Body of pancreas (tissue), 4 donors: ENCODE data around the gene TXN2.
"Not testable (repeated sequence)": the region's sequence is repeated elsewhere in the genome, so short reads cannot be mapped to it uniquely, and the experiment has no call there.

ENCODE experiments used
- POLR2A ChIP-seq, 3 donors: fragments of 450-650 bp; IDR thresholded peaks; one replicate each; pipeline ENCODE4 v1.6.1; 2016; ENCODE audit warnings: antibody characterized with exemption in 3 of 3, mild to moderate bottlenecking in 2 of 3
- TF ChIP-seq, protein P1 (sequence below), 7 experiments: fragments of 450-650 bp in 4 of 7; fragments of 200-600 bp in 3 of 7; sonication (generic) in 3 of 7; IDR thresholded peaks; one replicate each; pipeline ENCODE4 v1.5.1; 2016 to 2019; ENCODE audit warnings: antibody characterized with exemption in 7 of 7

DNA sequence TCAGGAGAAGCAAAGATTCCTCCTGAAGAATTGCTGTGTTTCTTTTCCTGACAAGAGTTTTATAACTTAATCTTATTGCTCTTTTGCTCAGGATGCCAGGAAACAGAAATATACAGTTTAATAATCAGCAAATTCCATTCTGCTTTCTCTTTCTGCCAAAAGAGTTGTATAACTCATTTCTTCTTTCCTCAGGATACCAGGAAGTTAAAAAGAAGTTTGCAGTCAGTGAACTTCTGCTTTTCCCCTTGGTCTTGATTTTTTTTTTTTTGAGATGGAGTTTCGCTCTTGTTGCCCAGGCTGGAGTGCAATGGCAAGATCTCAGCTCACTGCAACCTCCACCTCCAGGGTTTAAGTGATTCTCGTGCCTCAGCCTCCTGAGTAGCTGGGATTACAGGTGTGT is 38.5 kb upstream of the TXN2 start:
- not testable (repeated sequence) for TF ChIP-seq POLR2A (IDR thresholded peaks at IDR 0.05)
- TF ChIP-seq, protein P1, sequence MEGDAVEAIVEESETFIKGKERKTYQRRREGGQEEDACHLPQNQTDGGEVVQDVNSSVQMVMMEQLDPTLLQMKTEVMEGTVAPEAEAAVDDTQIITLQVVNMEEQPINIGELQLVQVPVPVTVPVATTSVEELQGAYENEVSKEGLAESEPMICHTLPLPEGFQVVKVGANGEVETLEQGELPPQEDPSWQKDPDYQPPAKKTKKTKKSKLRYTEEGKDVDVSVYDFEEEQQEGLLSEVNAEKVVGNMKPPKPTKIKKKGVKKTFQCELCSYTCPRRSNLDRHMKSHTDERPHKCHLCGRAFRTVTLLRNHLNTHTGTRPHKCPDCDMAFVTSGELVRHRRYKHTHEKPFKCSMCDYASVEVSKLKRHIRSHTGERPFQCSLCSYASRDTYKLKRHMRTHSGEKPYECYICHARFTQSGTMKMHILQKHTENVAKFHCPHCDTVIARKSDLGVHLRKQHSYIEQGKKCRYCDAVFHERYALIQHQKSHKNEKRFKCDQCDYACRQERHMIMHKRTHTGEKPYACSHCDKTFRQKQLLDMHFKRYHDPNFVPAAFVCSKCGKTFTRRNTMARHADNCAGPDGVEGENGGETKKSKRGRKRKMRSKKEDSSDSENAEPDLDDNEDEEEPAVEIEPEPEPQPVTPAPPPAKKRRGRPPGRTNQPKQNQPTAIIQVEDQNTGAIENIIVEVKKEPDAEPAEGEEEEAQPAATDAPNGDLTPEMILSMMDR (IDR thresholded peaks at IDR 0.05) = not testable (repeated sequence)
